K562 (cell line): ENCODE measurements around the gene RAB26. TPM values are rescaled to one million over a fixed set of nuclear protein-coding genes. Genes with fewer than 3 reads are reported as not detected.

Source experiments
- ARID3A ChIP-seq: IDR thresholded peaks from 2 replicates; pipeline ENCODE4 v1.6.1; 2012; ENCODE audit warnings: low read depth, low read length, improper control_type of control experiment, borderline replicate concordance
- CTCF ChIP-seq, 3 experiments: IDR thresholded peaks in 2 of 3; conservative IDR thresholded peaks in 1 of 3; 2 replicates each; pipeline ENCODE4 v1.5.1; 2011 to 2012; ENCODE audit warnings: low read length in 3 of 3, mild to moderate bottlenecking in 3 of 3, control low read depth in 2 of 3, improper control_type of control experiment in 1 of 3, inconsistent platforms in 1 of 3, low read depth in 1 of 3, mixed read lengths in 1 of 3, moderate library complexity in 1 of 3; ENCODE audit not compliant: insufficient read depth in 2 of 3
- FOXK2 ChIP-seq, 2 experiments: fragments of 450-650 bp; IDR thresholded peaks in 1 of 2; conservative IDR thresholded peaks in 1 of 2; 2 replicates each; pipeline ENCODE4 v1.6.1; 2016; ENCODE audit warnings: low read depth in 2 of 2, mild to moderate bottlenecking in 1 of 2
- FOXP1 ChIP-seq: sonication (generic); formaldehyde crosslinking; IDR thresholded peaks from 2 replicates; pipeline ENCODE4 v1.8.0; 2022; ENCODE audit warnings: mild to moderate bottlenecking, missing genetic modification reagents
- GTF2A2 ChIP-seq: IDR thresholded peaks from 2 replicates; pipeline ENCODE4 v1.6.1; 2016; ENCODE audit warnings: mild to moderate bottlenecking, missing genetic modification characterization, missing compliant biosample characterization
- HMG20A ChIP-seq: fragments of 450-650 bp; formaldehyde crosslinking; conservative IDR thresholded peaks from 2 replicates; pipeline ENCODE4 v1.4.0; 2020; ENCODE audit warnings: mild to moderate bottlenecking, mixed read lengths
- ID3 ChIP-seq, 2 experiments: fragments of 250-450 bp in 1 of 2; fragments of 450-650 bp in 1 of 2; sonication (Bioruptor Pico) in 1 of 2; IDR thresholded peaks; 2 replicates each; pipeline versions ENCODE4 v1.6.1 to v1.8.0; 2016 to 2021; ENCODE audit warnings: mild to moderate bottlenecking in 2 of 2, moderate library complexity in 2 of 2, missing compliant biosample characterization in 1 of 2, missing genetic modification characterization in 1 of 2
- ILK ChIP-seq: fragments of 450-650 bp; IDR thresholded peaks from 2 replicates; pipeline ENCODE4 v1.6.1; 2016; ENCODE audit warnings: missing genetic modification characterization, low read depth, mild to moderate bottlenecking, missing compliant biosample characterization, moderate library complexity, borderline replicate concordance
- KDM1A ChIP-seq, 2 experiments: fragments of 450-650 bp; IDR thresholded peaks; 2 replicates each; pipeline ENCODE4 v1.6.1; 2016; ENCODE audit warnings: mild to moderate bottlenecking in 2 of 2
- KLF10 ChIP-seq: fragments of 250-450 bp; sonication (Bioruptor Pico); IDR thresholded peaks from 2 replicates; pipeline ENCODE4 v1.6.1; 2021; ENCODE audit warnings: matching md5 sums
- KLF16 ChIP-seq: IDR thresholded peaks from 2 replicates; pipeline ENCODE4 v1.6.1; 2016; ENCODE audit warnings: antibody characterized with exemption
- NCOA4 ChIP-seq: fragments of 450-650 bp; IDR thresholded peaks from 2 replicates; pipeline ENCODE4 v1.6.1; 2018; ENCODE audit warnings: mild to moderate bottlenecking; ENCODE audit not compliant: partially characterized antibody
- PML ChIP-seq: IDR thresholded peaks from 2 replicates; pipeline ENCODE4 v1.6.1; 2012; ENCODE audit warnings: low read length, inconsistent platforms
- SMARCC2 ChIP-seq: fragments of 450-650 bp; IDR thresholded peaks from 2 replicates; pipeline ENCODE4 v1.6.1; 2017; ENCODE audit warnings: antibody characterized with exemption, moderate library complexity, mild to moderate bottlenecking, low read depth
- SRSF3 ChIP-seq: fragments of 200-400 bp; formaldehyde crosslinking; IDR thresholded peaks from 2 replicates; pipeline ENCODE4 v1.6.1; 2016; ENCODE audit warnings: mild to moderate bottlenecking, low read length, moderate library complexity; ENCODE audit not compliant: insufficient read depth
- TFAM ChIP-seq: fragments of 250-450 bp; sonication (Bioruptor Pico); conservative IDR thresholded peaks from 2 replicates; pipeline ENCODE4 v1.5.0; 2021; ENCODE audit warnings: mild to moderate bottlenecking, moderate library complexity
- TFAP4 ChIP-seq: sonication (generic); formaldehyde crosslinking; IDR thresholded peaks from 2 replicates; pipeline ENCODE4 v1.8.0; 2022; ENCODE audit warnings: missing genetic modification reagents, mild to moderate bottlenecking, moderate library complexity, borderline replicate concordance
- ZKSCAN1 ChIP-seq: fragments of 150-350 bp; IDR thresholded peaks from 2 replicates; pipeline ENCODE4 v1.6.1; 2016; ENCODE audit warnings: low read depth, low read length
- ZNF280B ChIP-seq: fragments of 250-450 bp; sonication (Bioruptor Pico); IDR thresholded peaks from 2 replicates; pipeline ENCODE4 v1.5.1; 2021; ENCODE audit warnings: mild to moderate bottlenecking
- ZNF384 ChIP-seq: IDR thresholded peaks from 2 replicates; pipeline ENCODE4 v1.6.1; 2012; ENCODE audit warnings: low read depth, low read length, improper control_type of control experiment
- ZNF668 ChIP-seq: fragments of 250-450 bp; sonication (Bioruptor Pico); IDR thresholded peaks from 2 replicates; pipeline ENCODE4 v1.8.0; 2022; ENCODE audit warnings: mild to moderate bottlenecking, inconsistent platforms
- ZNF717 ChIP-seq: fragments of 250-450 bp; sonication (Bioruptor Pico); IDR thresholded peaks from 2 replicates; pipeline ENCODE4 v1.5.0; 2021
- polyA plus RNA-seq, 8 experiments: library from polyadenylated mRNA; depleted of rRNA in 4 of 8; stranded (reverse) in 5 of 8; unstranded in 3 of 8; fragments of >200 nt; fragmentation: Nextera tagmentation in 2 of 8; fragmentation: Illumina TruSeq in 1 of 8; extraction: Ambion mirVana in 2 of 8; extraction: Trizol in 1 of 8; gene quantifications; 2 replicates each; pipeline versions ENCODE4 v1.2.1 to v1.2.3, GENCODE V29; 2011 to 2014; ENCODE audit warnings: inconsistent platforms in 1 of 8, missing spikeins in 1 of 8
- total RNA-seq, 7 experiments: library from RNA; depleted of rRNA in 6 of 7; stranded (reverse); fragments of >200 nt in 6 of 7; fragmentation: Illumina TruSeq in 2 of 7; extraction: Trizol in 2 of 7; gene quantifications; 2 replicates each; pipeline versions ENCODE4 v1.2.1 to v1.2.3, GENCODE V29; 2011 to 2021; ENCODE audit warnings: low replicate concordance in 1 of 7

The RAB26 gene
- total and polyA plus RNA-seq, 9 of the 15 experiments (the other 6 are each of a cell fraction or from before 2014, with no cell fraction given), result 0.25 to 6.1 (median 2.1) TPM

- TF ChIP-seq CTCF (IDR thresholded peaks at IDR 0.05 in 2 of 3, conservative IDR thresholded peaks at IDR 0.05 in 1 of 3; ENCODE audit: insufficient read depth in 2 of 3, low read depth in 1 of 3, low read length in 3 of 3) (peak; percentile 67 to 84 (median 75)), SRSF3 (no peak), FOXP1 (CRISPR knock-in tag) (no peak; the same call in 1 of the 2 replicates), ZNF717 (CRISPR knock-in tag) (no peak), SMARCC2 (no peak), KDM1A (IDR thresholded peaks at IDR 0.05) (peak in 1 of 2 experiments; percentile 90; a peak in 3 of 4 replicates), ZNF384 (no peak), TFAM (CRISPR knock-in tag) (no peak), HMG20A (CRISPR knock-in tag) (no peak), ILK (tag) (no peak), ID3 (CRISPR knock-in tag; IDR thresholded peaks at IDR 0.05) (no peak), ID3 (tag; IDR thresholded peaks at IDR 0.05) (no peak), NCOA4 (peak; percentile 18), KLF10 (CRISPR knock-in tag) (no peak), KLF16 (no peak), TFAP4 (CRISPR knock-in tag) (peak; percentile 80), ZNF668 (CRISPR knock-in tag) (no peak), ARID3A (no peak), FOXK2 (conservative IDR thresholded peaks at IDR 0.05 in 1 of 2, IDR thresholded peaks at IDR 0.05 in 1 of 2; ENCODE audit: low read depth in 2 of 2) (no peak), ZKSCAN1 (no peak), GTF2A2 (no peak), ZNF280B (CRISPR knock-in tag) (no peak), PML (no peak)
Measured at GRCh38 chr16:2194852-2195321, 46.5 kb downstream of the RAB26 start (continued).
